Neural progenitor cell (in vitro differentiated cells): ENCODE results near the gene KLHL7. TPM values are rescaled to one million over a fixed set of nuclear protein-coding genes. Genes with fewer than 3 reads are reported as not detected.

Experiments
- DNase-seq: peaks from one replicate; pipeline ENCODE4 v3.0.0-alpha.2; 2016; ENCODE audit warnings: low spot score
- H2AFZ ChIP-seq: fragments of 200-600 bp; sonication (generic); replicated peaks from 2 replicates; pipeline ENCODE4 v1.6.1; 2016; ENCODE audit warnings: antibody characterized with exemption
- H3F3A ChIP-seq: fragments of 200-600 bp; sonication (generic); 2 replicates; pipeline ENCODE4 v1.6.1; 2016; ENCODE audit warnings: antibody characterized with exemption, low read depth
- H3K27ac ChIP-seq: fragments of 200-600 bp; sonication (generic); 2 replicates; pipeline ENCODE4 v1.5.1; 2016; ENCODE audit warnings: mild to moderate bottlenecking
- H3K27me3 ChIP-seq: fragments of 200-600 bp; sonication (generic); 2 replicates; pipeline ENCODE4 v1.6.1; 2016; ENCODE audit warnings: mild to moderate bottlenecking, moderate library complexity
- H3K36me3 ChIP-seq: fragments of 200-600 bp; sonication (generic); 2 replicates; pipeline ENCODE4 v1.5.1; 2016
- H3K4me1 ChIP-seq: fragments of 200-600 bp; sonication (generic); 2 replicates; pipeline ENCODE4 v1.6.1; 2016; ENCODE audit warnings: mixed run types
- H3K4me2 ChIP-seq: fragments of 200-600 bp; sonication (generic); 2 replicates; pipeline ENCODE4 v1.6.1; 2016
- H3K4me3 ChIP-seq: fragments of 200-600 bp; sonication (generic); 2 replicates; pipeline ENCODE4 v1.5.1; 2016
- H3K79me2 ChIP-seq: fragments of 200-600 bp; sonication (generic); 2 replicates; pipeline ENCODE4 v1.6.1; 2016; ENCODE audit warnings: low read depth
- H3K9ac ChIP-seq: fragments of 200-600 bp; sonication (generic); 2 replicates; pipeline ENCODE4 v1.6.1; 2016
- H3K9me3 ChIP-seq: fragments of 200-600 bp; sonication (generic); 2 replicates; pipeline ENCODE4 v1.5.1; 2016; ENCODE audit warnings: low read depth
- H4K20me1 ChIP-seq: fragments of 200-600 bp; sonication (generic); 2 replicates; pipeline ENCODE4 v1.6.1; 2016; ENCODE audit warnings: low read depth
- H3K27ac Mint-ChIP-seq: 3 replicates; pipeline ENCODE4 v1.8.0; 2021; ENCODE audit warnings: mixed read lengths
- H3K27me3 Mint-ChIP-seq: 2 replicates; pipeline ENCODE4 v1.8.0; 2022; ENCODE audit warnings: low read depth, mild to moderate bottlenecking, inconsistent platforms, moderate library complexity, mixed read lengths; ENCODE audit not compliant: insufficient read depth
- H3K36me3 Mint-ChIP-seq: 3 replicates; pipeline ENCODE4 v1.8.0; 2021; ENCODE audit warnings: mixed read lengths
- H3K4me1 Mint-ChIP-seq: 3 replicates; pipeline ENCODE4 v1.8.0; 2021; ENCODE audit warnings: mixed read lengths
- H3K4me3 Mint-ChIP-seq: 3 replicates; pipeline ENCODE4 v1.8.0; 2021; ENCODE audit warnings: mild to moderate bottlenecking, moderate library complexity, mixed read lengths
- H3K9me3 Mint-ChIP-seq: 3 replicates; pipeline ENCODE4 v1.8.0; 2020; ENCODE audit warnings: mixed read lengths
- CTCF ChIP-seq: fragments of 200-600 bp; sonication (generic); IDR thresholded peaks from 2 replicates; pipeline ENCODE4 v1.5.1; 2017; ENCODE audit warnings: antibody characterized with exemption, mild to moderate bottlenecking
- EZH2 ChIP-seq: fragments of 200-600 bp; sonication (generic); IDR thresholded peaks from 2 replicates; pipeline ENCODE4 v1.6.1; 2017; ENCODE audit warnings: antibody characterized with exemption, mild to moderate bottlenecking, moderate library complexity
- EZH2phosphoT487 ChIP-seq: fragments of 200-600 bp; sonication (generic); IDR thresholded peaks from 2 replicates; pipeline ENCODE4 v1.6.1; 2017; ENCODE audit warnings: antibody characterized with exemption
- total RNA-seq: library from RNA; depleted of rRNA; stranded (reverse); fragments of >200 nt; gene quantifications from 2 replicates; pipeline ENCODE4 v1.2.3, GENCODE V29; 2015; ENCODE audit warnings: low replicate concordance

KLHL7 gene
- total RNA-seq, 1 donor from 2014 or later, result 117 TPM

- no peaks in the 10 kb centered on the region for H3K36me3 Mint-ChIP-seq
- H3K36me3 ChIP-seq, result no peaks in the 10 kb centered on the region
- no peaks in the 10 kb centered on the region for H3K27me3 Mint-ChIP-seq
- H3K9me3 ChIP-seq, result no peaks in the 10 kb centered on the region
- peaks cover 5% of the 10 kb centered on the region for H3K4me1 ChIP-seq
- no peak overlapping the region for H3K27ac ChIP-seq
- H3K9me3 Mint-ChIP-seq, result no peaks in the 10 kb centered on the region
- H4K20me1 ChIP-seq, result no peaks in the 10 kb centered on the region
- H3K27ac Mint-ChIP-seq, result no peak overlapping the region
- H3K27me3 ChIP-seq, result no peaks in the 10 kb centered on the region
- H3K4me2 ChIP-seq, result no peak overlapping the region
- H3K4me3 ChIP-seq, result no peak overlapping the region
- TF ChIP-seq EZH2phosphoT487 (no peak), EZH2 (no peak), CTCF (no peak)
- H3F3A ChIP-seq, result no peaks in the 10 kb centered on the region
- no peaks in the 10 kb centered on the region for H3K4me1 Mint-ChIP-seq
- H3K79me2 ChIP-seq, result no peaks in the 10 kb centered on the region
- no peak overlapping the region for H3K9ac ChIP-seq
- no peak overlapping the region for H2AFZ ChIP-seq
- DNase-seq, result no peak
- no peak overlapping the region for H3K4me3 Mint-ChIP-seq
These were observed 43.1 kb upstream of the KLHL7 start for GRCh38 chr7:23062452-23062851.

- no peaks in the 10 kb centered on the region for H3K9me3 Mint-ChIP-seq
- DNase-seq, result no peak
- no peaks in the 10 kb centered on the region for H3K27me3 ChIP-seq
- H3K4me3 ChIP-seq, result no peak overlapping the region
- no peak overlapping the region for H3K27ac ChIP-seq
- no peaks in the 10 kb centered on the region for H3K79me2 ChIP-seq
- H4K20me1 ChIP-seq, result no peaks in the 10 kb centered on the region
- H3K9me3 ChIP-seq, result no peaks in the 10 kb centered on the region
- no peak overlapping the region for H3K27ac Mint-ChIP-seq
- TF ChIP-seq EZH2phosphoT487 (no peak), EZH2 (no peak), CTCF (no peak)
- peaks cover 5% of the 10 kb centered on the region for H3K4me1 ChIP-seq
- no peaks in the 10 kb centered on the region for H3K4me1 Mint-ChIP-seq
- H3K36me3 ChIP-seq, result no peaks in the 10 kb centered on the region
- no peaks in the 10 kb centered on the region for H3K36me3 Mint-ChIP-seq
- no peaks in the 10 kb centered on the region for H3F3A ChIP-seq
- H3K4me3 Mint-ChIP-seq, result no peak overlapping the region
- no peaks in the 10 kb centered on the region for H3K27me3 Mint-ChIP-seq
- no peak overlapping the region for H3K9ac ChIP-seq
- H2AFZ ChIP-seq, result no peak overlapping the region
- H3K4me2 ChIP-seq, result no peak overlapping the region
These were observed 39.6 kb upstream of the KLHL7 start for GRCh38 chr7:23065974-23066373.

GRCh38 chr7:23067271-23067670 is 38.3 kb upstream of the KLHL7 start:
- Histone ChIP-seq H3K4me2 (no peak overlapping the region), H3K36me3 (no peaks in the 10 kb centered on the region), H3K79me2 (no peaks in the 10 kb centered on the region), H3F3A (no peaks in the 10 kb centered on the region), H2AFZ (peak overlapping the region; percentile 73), H3K4me3 (no peak overlapping the region), H3K4me1 (peaks cover 5% of the 10 kb centered on the region), H3K27me3 (no peaks in the 10 kb centered on the region), H4K20me1 (no peaks in the 10 kb centered on the region), H3K27ac (no peak overlapping the region), H3K9me3 (no peaks in the 10 kb centered on the region), H3K9ac (no peak overlapping the region)
- H3K4me3 Mint-ChIP-seq, result no peak overlapping the region
- H3K4me1 Mint-ChIP-seq, result peaks cover 3% of the 10 kb centered on the region
- no peak for DNase-seq
- H3K9me3 Mint-ChIP-seq, result no peaks in the 10 kb centered on the region
- H3K36me3 Mint-ChIP-seq, result no peaks in the 10 kb centered on the region
- TF ChIP-seq EZH2phosphoT487, result no peak
- no peak for TF ChIP-seq CTCF
- TF ChIP-seq EZH2, result no peak
- H3K27me3 Mint-ChIP-seq, result no peaks in the 10 kb centered on the region
- H3K27ac Mint-ChIP-seq, result no peak overlapping the region

- Histone ChIP-seq H3K9me3 (no peaks in the 10 kb centered on the region), H3K4me3 (no peak overlapping the region), H3F3A (peaks cover 4% of the 10 kb centered on the region), H3K9ac (no peak overlapping the region), H3K27ac (no peak overlapping the region), H3K79me2 (no peaks in the 10 kb centered on the region), H2AFZ (peak overlapping the region; percentile 97), H3K36me3 (no peaks in the 10 kb centered on the region), H3K4me2 (no peak overlapping the region), H3K4me1 (peaks cover 10% of the 10 kb centered on the region), H4K20me1 (no peaks in the 10 kb centered on the region), H3K27me3 (no peaks in the 10 kb centered on the region)
- peak; percentile 29 for TF ChIP-seq CTCF
- no peak for TF ChIP-seq EZH2phosphoT487
- no peak overlapping the region for H3K27ac Mint-ChIP-seq
- no peak for DNase-seq
- H3K4me3 Mint-ChIP-seq, result no peak overlapping the region
- H3K4me1 Mint-ChIP-seq, result peaks cover 13% of the 10 kb centered on the region
- H3K36me3 Mint-ChIP-seq, result no peaks in the 10 kb centered on the region
- no peaks in the 10 kb centered on the region for H3K9me3 Mint-ChIP-seq
- H3K27me3 Mint-ChIP-seq, result no peaks in the 10 kb centered on the region
These were observed 33.5 kb upstream of the KLHL7 start for GRCh38 chr7:23072048-23072447.
